Gastroesophageal sphincter (tissue), 4 donors: ENCODE data around the gene OTOP3. TPM values are rescaled to one million over a fixed set of nuclear protein-coding genes. Genes with fewer than 3 reads are reported as not detected.

Source experiments
- ATAC-seq: fragments of 150-250 bp; one replicate; pipeline ENCODE4 v1.9.1; 2016; ENCODE audit warnings: mild to moderate bottlenecking, moderate library complexity
- H3K27ac ChIP-seq, 4 donors: fragments of 200-600 bp; sonication (generic) in 3 of 4; 1 replicate in 3 of 4; 2 replicates in 1 of 4; pipeline ENCODE4 v1.5.1; 2016 to 2019
- H3K27me3 ChIP-seq: fragments of 200-600 bp; sonication (generic); one replicate; pipeline ENCODE4 v1.5.1; 2019
- H3K36me3 ChIP-seq, 2 donors: fragments of 200-600 bp; sonication (generic); one replicate each; pipeline ENCODE4 v1.5.1; 2019; ENCODE audit warnings: control low read depth in 1 of 2
- H3K4me1 ChIP-seq, 3 donors: fragments of 200-600 bp; sonication (generic); 1 replicate in 2 of 3; 2 replicates in 1 of 3; pipeline ENCODE4 v1.5.1; 2016 to 2019; ENCODE audit warnings: control low read depth in 2 of 3
- H3K4me3 ChIP-seq, 2 donors: fragments of 200-600 bp; sonication (generic); one replicate each; pipeline ENCODE4 v1.5.1; 2019; ENCODE audit warnings: mild to moderate bottlenecking in 1 of 2, moderate library complexity in 1 of 2
- H3K9me3 ChIP-seq, 3 donors: fragments of 200-600 bp; sonication (generic); one replicate each; pipeline ENCODE4 v1.5.1; 2017 to 2019; ENCODE audit warnings: control low read depth in 2 of 3
- CTCF ChIP-seq, 4 experiments: fragments of 200-600 bp in 2 of 4; fragments of 450-650 bp in 2 of 4; sonication (generic) in 1 of 4; IDR thresholded peaks; one replicate each; pipeline ENCODE4 v1.5.1; 2017 to 2019; ENCODE audit warnings: antibody characterized with exemption in 4 of 4, mild to moderate bottlenecking in 2 of 4, moderate library complexity in 2 of 4
- EP300 ChIP-seq: sonication (generic); formaldehyde crosslinking; IDR thresholded peaks from one replicate; pipeline ENCODE4 v1.6.1; 2017; ENCODE audit warnings: antibody characterized with exemption, mild to moderate bottlenecking
- POLR2A ChIP-seq, 2 donors: fragments of 450-650 bp; IDR thresholded peaks; one replicate each; pipeline ENCODE4 v1.6.1; 2017; ENCODE audit warnings: antibody characterized with exemption in 2 of 2, mild to moderate bottlenecking in 2 of 2, moderate library complexity in 1 of 2
- POLR2AphosphoS5 ChIP-seq: sonication (generic); formaldehyde crosslinking; IDR thresholded peaks from one replicate; pipeline ENCODE4 v1.6.1; 2017; ENCODE audit warnings: antibody characterized with exemption
- WGBS, 2 donors: methylation state at CpG; one replicate each; pipeline ENCODE4 v1.1.5; 2018; ENCODE audit warnings: low coverage in 1 of 2; 5-methylcytosine and 5-hydroxymethylcytosine counted together
- total RNA-seq, 4 donors: library from RNA; depleted of rRNA; stranded (reverse); fragments of >200 nt; gene quantifications; one replicate each; pipeline ENCODE4 v1.1.0, GENCODE V29; 2016

The OTOP3 gene
- total RNA-seq, 4 donors from 2014 or later, result 0.31 to 0.82 TPM; not detected in 2

- no peak for ATAC-seq
- H3K9me3 ChIP-seq, result no peaks in the 10 kb centered on the region
- TF ChIP-seq CTCF (IDR thresholded peaks at IDR 0.05) (no peak), POLR2AphosphoS5 (no peak), EP300 (no peak), POLR2A (IDR thresholded peaks at IDR 0.05) (no peak)
- H3K4me3 ChIP-seq, result no peak overlapping the region
- H3K27me3 ChIP-seq, result peaks cover 91% of the 10 kb centered on the region
- 80% methylated on average over 1 of the region's 17 CpGs; no CpG with 5 or more reads in 1 of the 2 donors for WGBS, 2 donors
- no peaks in the 10 kb centered on the region for H3K4me1 ChIP-seq
- H3K27ac ChIP-seq, result no peak overlapping the region
- H3K36me3 ChIP-seq, result no peaks in the 10 kb centered on the region
Measured at GRCh38 chr17:74947041-74947754, 11.5 kb downstream of the OTOP3 start.

- Histone ChIP-seq H3K27me3 (peaks cover 74% of the 10 kb centered on the region), H3K27ac (no peak overlapping the region), H3K4me3 (no peak overlapping the region), H3K4me1 (no peaks in the 10 kb centered on the region), H3K9me3 (no peaks in the 10 kb centered on the region), H3K36me3 (no peaks in the 10 kb centered on the region)
- TF ChIP-seq POLR2AphosphoS5 (no peak), EP300 (no peak), POLR2A (IDR thresholded peaks at IDR 0.05) (no peak), CTCF (IDR thresholded peaks at IDR 0.05) (no peak)
- WGBS, 2 donors, result 20% methylated on average over 1 to 2 of the region's 12 CpGs
- ATAC-seq, result no peak
Measured at GRCh38 chr17:74949455-74950115, 13.9 kb downstream of the OTOP3 start.

GRCh38 chr17:74950207-74950606 lies 14.5 kb downstream of the OTOP3 start:
- WGBS, 2 donors, result no CpG with 5 or more reads among the region's 8 CpGs
- TF ChIP-seq CTCF (IDR thresholded peaks at IDR 0.05) (no peak), POLR2AphosphoS5 (no peak), POLR2A (IDR thresholded peaks at IDR 0.05) (no peak), EP300 (no peak)
- H3K4me3 ChIP-seq, result no peak overlapping the region
- H3K36me3 ChIP-seq, result peaks cover 0 to 6% of the 10 kb centered on the region in 2 donors
- no peaks in the 10 kb centered on the region for H3K9me3 ChIP-seq
- no peaks in the 10 kb centered on the region for H3K4me1 ChIP-seq
- no peak for ATAC-seq
- H3K27me3 ChIP-seq, result peaks cover 70% of the 10 kb centered on the region
- no peak overlapping the region for H3K27ac ChIP-seq

GRCh38 chr17:74951065-74951464 lies 15.4 kb downstream of the OTOP3 start:
- ATAC-seq, result no peak
- Histone ChIP-seq H3K27ac (no peak overlapping the region), H3K27me3 (peaks cover 65% of the 10 kb centered on the region), H3K4me1 (no peaks in the 10 kb centered on the region), H3K9me3 (no peaks in the 10 kb centered on the region), H3K4me3 (no peak overlapping the region), H3K36me3 (peaks cover 0 to 14% of the 10 kb centered on the region in 2 donors)
- TF ChIP-seq EP300 (no peak), CTCF (IDR thresholded peaks at IDR 0.05) (no peak), POLR2A (IDR thresholded peaks at IDR 0.05) (no peak), POLR2AphosphoS5 (no peak)
- WGBS, 2 donors, result no CpG with 5 or more reads among the region's 3 CpGs
